DMS 273 (cell line): ENCODE data around the gene GALM.

ENCODE experiments used
- DNase-seq: peaks from one replicate; lab custom pipeline; 2025; ENCODE audit not compliant: unreplicated experiment; lab: John Stamatoyannopoulos, UW

Gene GALM

DNA sequence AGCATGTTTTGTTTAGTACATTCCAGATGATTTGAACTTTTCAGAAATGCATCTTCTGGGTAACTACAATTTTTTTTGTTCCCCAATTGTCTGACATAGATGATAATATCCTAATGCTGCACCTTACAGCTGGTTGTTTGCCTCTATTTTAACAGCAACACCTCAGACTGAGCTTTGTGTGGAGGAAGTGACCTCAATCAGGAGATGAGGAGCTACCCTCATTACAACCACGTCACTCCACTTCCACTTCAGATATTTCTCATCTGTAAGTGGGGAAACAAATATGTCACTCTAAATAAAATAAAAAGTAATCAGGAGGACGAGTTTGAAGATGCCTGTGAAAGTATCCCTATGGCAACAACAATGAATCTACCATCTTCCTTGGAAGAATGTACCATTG lies 97.3 kb downstream of the GALM start:
- DNase-seq, result no peak

DNA sequence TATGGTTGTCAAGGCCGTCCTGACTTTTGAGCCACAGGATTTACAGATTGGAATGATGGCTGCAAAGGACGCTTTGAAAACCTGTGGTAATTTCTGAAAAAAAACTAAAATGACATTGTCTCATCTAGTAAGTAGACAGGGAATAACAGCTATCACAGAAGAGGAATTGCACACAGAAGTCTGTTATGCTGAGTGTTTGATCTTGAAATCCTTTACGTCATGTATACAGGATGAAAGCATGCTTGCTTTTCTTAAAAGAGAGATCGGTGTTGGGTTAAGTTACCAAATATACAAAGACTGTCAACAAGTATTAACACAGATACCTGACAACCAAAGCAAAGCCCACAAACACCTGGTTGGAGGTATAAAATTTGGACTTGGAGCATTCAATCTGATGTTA lies 97.8 kb downstream of the GALM start:
- DNase-seq, result no peak

DNA sequence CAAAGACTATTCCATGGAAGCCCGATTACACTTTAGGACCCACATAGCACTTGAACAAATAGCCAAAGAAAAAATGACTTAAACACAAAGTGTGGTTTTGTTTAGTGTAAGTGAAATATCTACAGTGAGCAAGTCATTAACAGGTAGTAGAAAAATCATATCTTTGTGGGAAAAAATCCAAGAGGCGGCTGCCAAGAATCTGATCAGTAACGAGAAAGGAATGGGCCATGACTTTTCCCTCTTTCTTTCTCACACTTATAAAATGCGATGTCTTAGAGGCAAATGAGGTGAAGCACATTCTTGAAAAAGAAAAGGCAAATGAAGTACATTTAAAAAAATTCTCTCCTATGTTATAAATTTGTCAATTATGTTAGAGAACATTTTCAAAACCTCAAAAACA lies 99.2 kb downstream of the GALM start:
- DNase-seq, result no peak

DNA sequence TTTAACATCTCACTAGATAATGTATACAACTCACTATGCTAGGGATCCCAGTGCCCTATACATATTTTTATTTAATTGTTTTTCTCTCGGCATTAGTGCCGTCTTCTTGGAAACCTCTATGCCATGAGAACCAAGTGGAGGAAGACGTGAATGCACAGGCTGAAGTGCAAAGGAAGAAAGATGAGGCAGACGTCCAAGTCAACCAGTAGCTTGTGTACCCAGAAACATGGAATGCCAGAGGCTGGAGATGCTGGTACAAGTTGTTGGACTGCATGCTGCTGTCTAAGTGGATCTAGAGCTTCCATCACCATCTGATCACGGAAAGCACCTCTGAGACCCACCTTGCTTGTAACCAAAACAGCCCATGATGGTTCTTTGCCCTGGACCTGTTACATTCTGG lies 99.6 kb downstream of the GALM start:
- DNase-seq, result no peak

DNA sequence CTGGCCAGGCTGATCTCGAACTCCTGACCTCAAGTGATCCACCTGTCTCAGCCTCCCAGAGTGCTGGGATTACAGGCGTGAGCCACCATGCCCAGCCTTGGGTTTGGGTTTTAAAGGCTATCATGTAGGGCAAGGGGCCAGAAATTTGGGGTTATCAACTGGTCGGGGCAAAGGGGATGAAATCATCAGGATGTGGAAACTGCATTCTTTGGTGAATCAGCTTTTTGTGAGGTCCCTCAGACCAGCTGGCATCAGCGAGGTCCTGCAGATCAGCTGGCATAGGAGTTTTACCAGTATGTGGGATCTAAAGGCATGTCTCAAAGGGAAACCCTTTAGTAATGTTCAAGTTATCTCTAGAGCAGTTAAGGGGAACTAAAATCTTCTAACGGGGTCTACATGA lies 105.7 kb downstream of the GALM start:
- DNase-seq, result no peak

DNA sequence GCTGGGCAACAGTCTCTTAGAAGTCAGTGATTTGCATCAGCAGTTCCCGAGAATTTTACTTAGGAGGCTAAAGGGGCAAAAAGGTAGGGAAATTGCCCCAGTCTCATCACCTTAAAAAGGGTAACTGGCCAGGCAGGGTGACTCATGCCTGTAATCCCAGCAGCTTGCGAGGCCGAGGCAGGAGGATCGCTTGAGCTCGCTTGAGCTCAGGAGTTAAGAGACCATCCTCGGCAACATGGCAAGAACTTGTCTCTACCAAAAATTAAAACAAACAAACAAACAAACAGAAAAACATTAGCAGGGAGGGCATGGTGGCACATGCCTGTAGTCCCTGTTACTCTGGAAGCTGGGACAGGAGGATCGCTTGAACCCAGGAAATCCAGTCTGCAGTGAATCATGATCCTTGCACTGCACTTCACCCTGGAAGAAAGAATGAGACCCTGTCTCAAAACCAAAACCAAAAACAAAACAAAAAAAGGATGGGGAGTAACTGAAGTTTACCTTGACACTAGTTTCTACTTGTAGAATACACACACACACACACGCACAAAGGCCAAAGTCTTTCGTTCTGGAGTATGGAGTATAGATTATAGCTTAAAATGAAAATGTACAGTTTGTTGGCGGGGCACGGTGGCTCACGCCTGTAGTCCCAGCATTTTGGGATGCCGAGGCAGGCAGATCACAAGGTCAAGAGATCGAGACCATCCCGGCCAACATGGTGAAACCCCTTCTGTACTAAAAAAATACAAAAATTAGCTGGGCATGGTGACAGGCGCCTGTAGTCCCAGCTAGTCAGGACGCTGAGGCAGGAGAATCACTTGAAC lies 109.4 kb downstream of the GALM start:
- DNase-seq, result no peak

DNA sequence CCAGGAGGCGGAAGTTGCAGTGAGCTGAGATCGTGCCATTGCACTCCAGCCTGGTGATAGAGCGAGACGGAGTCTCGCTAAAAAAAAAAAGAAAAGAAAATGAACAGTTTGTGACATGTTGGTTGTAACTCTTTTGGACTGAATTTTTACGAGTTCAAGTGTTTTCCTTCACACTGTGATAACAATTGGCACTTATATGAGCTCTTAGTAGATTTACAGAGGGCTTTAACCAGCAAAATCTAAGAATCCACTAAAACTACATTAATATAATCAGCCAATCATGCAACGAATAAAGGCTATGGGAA lies 110.0 kb downstream of the GALM start:
- DNase-seq, result no peak

DNA sequence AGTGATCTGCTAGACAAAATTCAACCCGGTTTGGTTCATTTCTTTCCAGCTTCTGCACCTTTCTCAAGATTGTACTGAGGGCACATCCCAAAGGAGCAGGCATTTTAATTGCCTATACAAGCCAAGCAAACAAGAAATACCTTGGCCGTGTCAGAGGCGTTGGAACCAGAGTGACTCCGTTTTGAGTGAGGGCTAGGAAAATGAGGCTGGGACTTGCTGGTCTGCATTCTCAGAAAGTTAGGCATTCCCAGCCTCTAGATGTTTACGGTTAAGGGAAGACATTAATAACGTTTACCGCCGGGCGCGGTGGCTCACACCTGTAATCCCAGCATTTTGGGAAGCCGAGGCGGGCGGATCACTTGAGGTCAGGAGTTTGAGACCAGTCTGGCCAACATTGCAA lies 110.6 kb downstream of the GALM start:
- DNase-seq, result no peak

DNA sequence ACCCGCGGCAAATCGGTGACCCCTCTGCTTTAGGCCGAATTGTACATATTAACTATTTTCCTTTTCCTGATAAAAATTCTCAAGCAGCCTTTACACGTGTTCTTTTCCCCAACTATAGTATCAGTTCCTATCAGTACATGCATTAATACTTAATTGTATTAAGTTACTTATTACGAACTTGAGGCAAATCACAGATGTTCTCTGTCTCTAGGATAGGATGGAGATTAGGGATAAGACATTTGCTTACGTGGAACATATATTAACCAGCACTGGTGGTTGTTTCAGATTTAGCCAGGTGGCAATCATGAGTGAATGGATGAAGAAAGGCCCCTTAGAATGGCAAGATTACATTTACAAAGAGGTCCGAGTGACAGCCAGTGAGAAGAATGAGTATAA lies 112.8 kb downstream of the GALM start:
- DNase-seq, result no peak

DNA sequence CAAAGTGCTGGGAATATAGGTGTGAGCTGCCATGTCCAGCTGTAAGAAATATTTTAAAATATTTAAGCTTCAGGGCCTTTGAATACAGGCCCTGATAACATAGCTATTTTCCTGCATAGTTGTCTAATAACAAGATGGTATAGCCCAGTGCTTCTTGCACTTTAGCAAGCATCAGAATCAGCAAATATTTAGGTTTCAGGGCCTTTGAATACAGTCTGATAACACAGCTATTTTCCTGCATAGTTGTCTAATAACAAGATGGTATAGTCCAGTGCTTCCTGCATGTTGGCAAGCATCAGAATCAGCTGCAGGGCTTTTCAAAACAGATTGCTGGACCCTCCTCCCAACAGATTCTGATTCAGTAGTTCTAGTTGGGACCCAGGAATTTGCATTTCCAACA lies 117.7 kb downstream of the GALM start:
- DNase-seq, result no peak
